Loucy (cell line): Measurements from ENCODE around the gene SMC1B.

ENCODE experiments used
- H2AFZ ChIP-seq: fragments of 200-600 bp; sonication (generic); 2 replicates; pipeline ENCODE4 v1.6.0; 2016; ENCODE audit warnings: antibody characterized with exemption, mild to moderate bottlenecking, low read length, moderate library complexity
- H3F3A ChIP-seq: fragments of 200-600 bp; 2 replicates; pipeline ENCODE4 v1.6.0; 2016; ENCODE audit warnings: antibody characterized with exemption, low read depth, mild to moderate bottlenecking
- H3K27me3 ChIP-seq: fragments of 200-600 bp; sonication (generic); 2 replicates; pipeline ENCODE4 v1.6.1; 2014; ENCODE audit warnings: low read length, mild to moderate bottlenecking; ENCODE audit not compliant: insufficient read depth, poor library complexity, severe bottlenecking
- H3K36me3 ChIP-seq: fragments of 200-600 bp; sonication (generic); 2 replicates; pipeline ENCODE4 v1.6.1; 2016; ENCODE audit warnings: low read length; ENCODE audit not compliant: insufficient read depth
- H3K4me1 ChIP-seq: fragments of 200-600 bp; sonication (generic); 2 replicates; pipeline ENCODE4 v1.5.1; 2014; ENCODE audit warnings: low read length, mild to moderate bottlenecking; ENCODE audit not compliant: insufficient read depth, poor library complexity, severe bottlenecking
- H3K4me2 ChIP-seq: fragments of 200-600 bp; sonication (generic); 2 replicates; pipeline ENCODE4 v1.6.0; 2014; ENCODE audit warnings: antibody characterized with exemption, low read length, low read depth, mild to moderate bottlenecking; ENCODE audit not compliant: poor library complexity, severe bottlenecking
- H3K4me3 ChIP-seq: fragments of 200-600 bp; sonication (generic); 2 replicates; pipeline ENCODE4 v1.5.1; 2014; ENCODE audit warnings: low read length, mild to moderate bottlenecking, mixed read lengths; ENCODE audit not compliant: poor library complexity, severe bottlenecking
- H3K79me2 ChIP-seq: fragments of 200-600 bp; sonication (generic); 2 replicates; pipeline ENCODE4 v1.6.1; 2014; ENCODE audit warnings: low read length; ENCODE audit not compliant: insufficient read depth
- H3K9ac ChIP-seq: fragments of 200-600 bp; sonication (generic); 2 replicates; pipeline ENCODE4 v1.6.0; 2014; ENCODE audit warnings: mild to moderate bottlenecking, low read depth, low read length, moderate library complexity; ENCODE audit not compliant: poor library complexity, severe bottlenecking
- H3K9me2 ChIP-seq: fragments of 200-600 bp; sonication (generic); replicated peaks from 2 replicates; pipeline ENCODE4 v1.6.1; 2016; ENCODE audit warnings: low read depth, low read length, mixed read lengths
- H3K9me3 ChIP-seq: fragments of 200-600 bp; sonication (generic); 2 replicates; pipeline ENCODE4 v1.6.1; 2014; ENCODE audit warnings: mild to moderate bottlenecking, antibody characterized with exemption, low read length, low read depth; ENCODE audit not compliant: insufficient read depth
- H4K20me1 ChIP-seq: fragments of 200-600 bp; sonication (generic); 2 replicates; pipeline ENCODE4 v1.6.0; 2014; ENCODE audit warnings: antibody characterized with exemption, low read length, mild to moderate bottlenecking; ENCODE audit not compliant: insufficient read depth, poor library complexity, severe bottlenecking
- EZH2phosphoT487 ChIP-seq: fragments of 200-600 bp; IDR thresholded peaks from 2 replicates; pipeline ENCODE4 v1.6.1; 2018; ENCODE audit warnings: antibody characterized with exemption, mild to moderate bottlenecking, moderate library complexity, borderline replicate concordance
- TF ChIP-seq, protein P1 (sequence below): fragments of 200-600 bp; sonication (generic); conservative IDR thresholded peaks from 2 replicates; pipeline ENCODE4 v1.5.1; 2014; ENCODE audit warnings: mild to moderate bottlenecking, antibody characterized with exemption, low read length

Gene SMC1B, protein sequence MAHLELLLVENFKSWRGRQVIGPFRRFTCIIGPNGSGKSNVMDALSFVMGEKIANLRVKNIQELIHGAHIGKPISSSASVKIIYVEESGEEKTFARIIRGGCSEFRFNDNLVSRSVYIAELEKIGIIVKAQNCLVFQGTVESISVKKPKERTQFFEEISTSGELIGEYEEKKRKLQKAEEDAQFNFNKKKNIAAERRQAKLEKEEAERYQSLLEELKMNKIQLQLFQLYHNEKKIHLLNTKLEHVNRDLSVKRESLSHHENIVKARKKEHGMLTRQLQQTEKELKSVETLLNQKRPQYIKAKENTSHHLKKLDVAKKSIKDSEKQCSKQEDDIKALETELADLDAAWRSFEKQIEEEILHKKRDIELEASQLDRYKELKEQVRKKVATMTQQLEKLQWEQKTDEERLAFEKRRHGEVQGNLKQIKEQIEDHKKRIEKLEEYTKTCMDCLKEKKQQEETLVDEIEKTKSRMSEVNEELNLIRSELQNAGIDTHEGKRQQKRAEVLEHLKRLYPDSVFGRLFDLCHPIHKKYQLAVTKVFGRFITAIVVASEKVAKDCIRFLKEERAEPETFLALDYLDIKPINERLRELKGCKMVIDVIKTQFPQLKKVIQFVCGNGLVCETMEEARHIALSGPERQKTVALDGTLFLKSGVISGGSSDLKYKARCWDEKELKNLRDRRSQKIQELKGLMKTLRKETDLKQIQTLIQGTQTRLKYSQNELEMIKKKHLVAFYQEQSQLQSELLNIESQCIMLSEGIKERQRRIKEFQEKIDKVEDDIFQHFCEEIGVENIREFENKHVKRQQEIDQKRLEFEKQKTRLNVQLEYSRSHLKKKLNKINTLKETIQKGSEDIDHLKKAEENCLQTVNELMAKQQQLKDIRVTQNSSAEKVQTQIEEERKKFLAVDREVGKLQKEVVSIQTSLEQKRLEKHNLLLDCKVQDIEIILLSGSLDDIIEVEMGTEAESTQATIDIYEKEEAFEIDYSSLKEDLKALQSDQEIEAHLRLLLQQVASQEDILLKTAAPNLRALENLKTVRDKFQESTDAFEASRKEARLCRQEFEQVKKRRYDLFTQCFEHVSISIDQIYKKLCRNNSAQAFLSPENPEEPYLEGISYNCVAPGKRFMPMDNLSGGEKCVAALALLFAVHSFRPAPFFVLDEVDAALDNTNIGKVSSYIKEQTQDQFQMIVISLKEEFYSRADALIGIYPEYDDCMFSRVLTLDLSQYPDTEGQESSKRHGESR

DNA sequence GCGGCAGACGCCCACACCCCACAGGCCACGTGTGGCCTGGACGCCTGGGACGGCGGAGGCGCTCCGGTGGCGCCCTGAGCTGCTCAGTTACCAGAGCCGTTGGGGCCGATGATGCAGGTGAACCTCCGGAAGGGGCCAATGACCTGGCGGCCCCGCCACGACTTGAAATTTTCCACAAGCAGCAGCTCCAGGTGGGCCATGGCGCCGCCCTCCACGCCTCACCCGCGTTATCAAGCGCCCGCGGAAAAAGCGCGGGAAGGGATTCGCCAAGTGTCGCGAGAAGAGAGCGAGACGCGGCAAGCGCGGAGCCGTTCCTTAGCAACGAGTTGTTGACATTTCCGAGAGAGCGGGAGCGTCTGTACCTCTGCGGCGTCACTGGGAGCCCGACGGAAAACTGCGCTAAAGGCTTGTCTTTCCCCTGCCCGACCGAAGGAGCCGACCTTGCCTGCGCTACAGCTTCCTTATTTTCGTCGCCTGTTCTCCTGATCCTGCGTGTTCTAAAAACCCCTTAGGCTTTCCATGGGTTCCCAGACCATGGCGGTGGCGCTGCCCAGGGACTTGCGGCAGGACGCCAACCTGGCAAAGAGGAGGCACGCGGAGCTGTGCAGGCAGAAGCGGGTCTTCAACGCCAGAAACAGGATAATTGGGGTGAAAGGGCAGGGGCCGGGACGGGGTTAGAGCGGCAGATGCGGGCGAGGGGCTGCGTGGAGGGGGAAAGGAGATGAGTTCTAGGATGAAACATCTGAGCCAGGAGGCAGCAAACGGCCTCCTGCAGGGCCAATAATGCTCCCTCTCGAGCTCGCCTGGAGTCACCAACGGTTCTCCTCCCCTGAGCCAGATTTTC is at the start of gene SMC1B, which contains the start of gene RIBC2:
Gene SMC1B, minus strand, starts transcription at position 232 of the 844 bp plus-strand sequence. Its CDS starts 32 bp downstream, at position 200.
Gene RIBC2, plus strand, starts transcription at position 326 of the 844 bp plus-strand sequence. Its CDS starts 194 bp downstream, at position 520.
- H3K4me3 ChIP-seq = no peak within 1 kb of the TSS
- H3F3A ChIP-seq = no peaks in the 10 kb centered on the region
- H3K9me2 ChIP-seq = no peaks in the 10 kb centered on the region
- H3K79me2 ChIP-seq = no peaks in the 10 kb centered on the region
- H2AFZ ChIP-seq = peak within 1 kb of the TSS; percentile 85
- H3K27me3 ChIP-seq = peaks cover 3% of the 10 kb centered on the region
- H3K9me3 ChIP-seq = no peaks in the 10 kb centered on the region
- no peak for TF ChIP-seq EZH2phosphoT487
- no peaks in the 10 kb centered on the region for H3K4me1 ChIP-seq
- H3K36me3 ChIP-seq = no peaks in the 10 kb centered on the region
- peak within 1 kb of the TSS; percentile 16 for H3K4me2 ChIP-seq
- H4K20me1 ChIP-seq = no peaks in the 10 kb centered on the region
- no peak within 1 kb of the TSS for H3K9ac ChIP-seq

DNA sequence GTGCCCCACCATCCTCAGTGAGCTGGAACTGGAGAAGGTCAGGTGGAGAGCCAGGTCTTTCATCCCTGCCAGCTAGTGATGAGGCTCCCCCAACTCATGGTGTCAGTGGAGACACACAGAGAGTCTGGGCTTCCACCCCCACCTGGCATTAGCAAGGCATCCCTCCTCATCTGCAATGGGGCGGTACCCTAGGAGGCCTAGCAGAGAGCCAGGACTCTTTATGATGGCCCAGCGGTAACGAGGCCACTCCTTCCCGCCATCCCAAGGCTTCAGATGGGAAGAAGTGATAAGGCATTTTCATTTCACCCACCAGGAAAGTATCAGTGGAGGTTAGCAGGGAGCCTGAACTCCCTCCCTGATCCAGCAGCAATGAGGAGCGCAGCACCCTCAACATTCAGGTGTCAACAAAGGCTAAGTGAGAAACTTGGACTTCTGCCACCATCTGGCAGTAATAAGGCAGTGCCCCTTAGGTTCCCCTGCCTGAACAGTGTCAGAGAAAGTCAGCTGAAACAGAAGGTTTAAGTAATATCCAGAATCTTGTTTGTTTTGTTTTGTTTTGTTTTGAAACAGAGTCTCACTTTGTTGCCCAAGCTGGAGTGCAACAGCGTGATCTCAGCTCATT is 48.7 kb upstream of the SMC1B start:
- H3K79me2 ChIP-seq = no peaks in the 10 kb centered on the region
- no peak overlapping the region for H3K4me2 ChIP-seq
- no peak overlapping the region for H3K4me3 ChIP-seq
- no peaks in the 10 kb centered on the region for H4K20me1 ChIP-seq
- no peak overlapping the region for H3K9ac ChIP-seq
- H3K9me2 ChIP-seq = no peaks in the 10 kb centered on the region
- no peaks in the 10 kb centered on the region for H3K36me3 ChIP-seq
- no peaks in the 10 kb centered on the region for H3K4me1 ChIP-seq
- H3F3A ChIP-seq = no peaks in the 10 kb centered on the region
- TF ChIP-seq, protein P1, sequence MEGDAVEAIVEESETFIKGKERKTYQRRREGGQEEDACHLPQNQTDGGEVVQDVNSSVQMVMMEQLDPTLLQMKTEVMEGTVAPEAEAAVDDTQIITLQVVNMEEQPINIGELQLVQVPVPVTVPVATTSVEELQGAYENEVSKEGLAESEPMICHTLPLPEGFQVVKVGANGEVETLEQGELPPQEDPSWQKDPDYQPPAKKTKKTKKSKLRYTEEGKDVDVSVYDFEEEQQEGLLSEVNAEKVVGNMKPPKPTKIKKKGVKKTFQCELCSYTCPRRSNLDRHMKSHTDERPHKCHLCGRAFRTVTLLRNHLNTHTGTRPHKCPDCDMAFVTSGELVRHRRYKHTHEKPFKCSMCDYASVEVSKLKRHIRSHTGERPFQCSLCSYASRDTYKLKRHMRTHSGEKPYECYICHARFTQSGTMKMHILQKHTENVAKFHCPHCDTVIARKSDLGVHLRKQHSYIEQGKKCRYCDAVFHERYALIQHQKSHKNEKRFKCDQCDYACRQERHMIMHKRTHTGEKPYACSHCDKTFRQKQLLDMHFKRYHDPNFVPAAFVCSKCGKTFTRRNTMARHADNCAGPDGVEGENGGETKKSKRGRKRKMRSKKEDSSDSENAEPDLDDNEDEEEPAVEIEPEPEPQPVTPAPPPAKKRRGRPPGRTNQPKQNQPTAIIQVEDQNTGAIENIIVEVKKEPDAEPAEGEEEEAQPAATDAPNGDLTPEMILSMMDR = peak; percentile 59
- TF ChIP-seq EZH2phosphoT487 = no peak
- no peaks in the 10 kb centered on the region for H3K27me3 ChIP-seq
- H2AFZ ChIP-seq = no peak overlapping the region
- H3K9me3 ChIP-seq = no peaks in the 10 kb centered on the region

DNA sequence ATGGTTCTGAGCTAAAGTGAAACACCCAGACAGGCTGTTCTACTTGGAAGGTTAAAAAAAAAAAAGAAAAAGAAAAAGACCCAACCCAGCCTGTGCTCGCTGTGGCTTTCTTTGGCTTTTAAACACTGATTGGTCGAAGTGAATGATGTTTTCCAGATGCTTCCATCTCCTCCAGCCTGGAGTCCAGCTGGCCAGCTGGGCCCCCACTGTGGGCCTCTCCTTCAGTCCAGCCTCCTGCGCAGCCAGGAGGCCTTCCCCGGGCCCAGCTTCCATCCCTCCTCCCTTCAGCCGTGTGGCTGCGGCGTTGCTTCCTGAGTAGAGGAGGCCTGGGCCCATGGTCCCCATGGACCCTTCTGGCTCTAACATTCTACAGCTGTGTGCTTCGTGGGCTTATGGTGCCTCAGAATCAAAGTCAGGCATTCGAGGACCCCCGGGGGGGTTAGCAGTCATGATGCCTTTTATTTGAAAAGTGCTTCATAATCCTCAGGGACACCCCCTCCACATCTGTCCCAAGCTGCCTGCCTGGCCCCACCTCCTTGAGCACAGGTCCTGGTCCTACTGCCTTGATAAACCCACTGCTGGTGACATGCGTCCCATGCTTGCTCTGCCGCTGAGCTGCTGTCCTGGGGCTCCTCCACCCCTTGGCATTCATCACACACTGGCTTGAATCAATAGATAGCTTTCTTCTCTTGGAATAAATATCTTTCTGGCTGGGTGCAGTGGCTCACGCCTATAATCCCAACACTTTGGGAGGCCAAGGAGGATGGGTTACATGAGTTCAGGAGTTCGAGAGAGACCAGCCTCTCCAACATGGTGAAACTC is 47.1 kb upstream of the SMC1B start:
- no peak overlapping the region for H3K9ac ChIP-seq
- no peaks in the 10 kb centered on the region for H3K36me3 ChIP-seq
- H4K20me1 ChIP-seq = no peaks in the 10 kb centered on the region
- H3K4me1 ChIP-seq = no peaks in the 10 kb centered on the region
- H3K4me2 ChIP-seq = no peak overlapping the region
- H3K9me3 ChIP-seq = no peaks in the 10 kb centered on the region
- H3K27me3 ChIP-seq = no peaks in the 10 kb centered on the region
- no peak for TF ChIP-seq EZH2phosphoT487
- TF ChIP-seq, protein P1 = no peak
- H3F3A ChIP-seq = no peaks in the 10 kb centered on the region
- H3K79me2 ChIP-seq = no peaks in the 10 kb centered on the region
- H3K4me3 ChIP-seq = no peak overlapping the region
- H3K9me2 ChIP-seq = no peaks in the 10 kb centered on the region
- no peak overlapping the region for H2AFZ ChIP-seq
